HL-60 (cell line): ENCODE measurements around the gene TP53I3.

ENCODE experiments used
- POLR2AphosphoS5 ChIP-seq: IDR thresholded peaks from 2 replicates; pipeline ENCODE4 v1.6.1; 2012; ENCODE audit warnings: low read depth
- TF ChIP-seq, protein P1 (sequence below): IDR thresholded peaks from one replicate; pipeline ENCODE4 v1.5.1; 2011; ENCODE audit warnings: low read length, control low read depth, inconsistent platforms; ENCODE audit not compliant: insufficient read depth

DNA sequence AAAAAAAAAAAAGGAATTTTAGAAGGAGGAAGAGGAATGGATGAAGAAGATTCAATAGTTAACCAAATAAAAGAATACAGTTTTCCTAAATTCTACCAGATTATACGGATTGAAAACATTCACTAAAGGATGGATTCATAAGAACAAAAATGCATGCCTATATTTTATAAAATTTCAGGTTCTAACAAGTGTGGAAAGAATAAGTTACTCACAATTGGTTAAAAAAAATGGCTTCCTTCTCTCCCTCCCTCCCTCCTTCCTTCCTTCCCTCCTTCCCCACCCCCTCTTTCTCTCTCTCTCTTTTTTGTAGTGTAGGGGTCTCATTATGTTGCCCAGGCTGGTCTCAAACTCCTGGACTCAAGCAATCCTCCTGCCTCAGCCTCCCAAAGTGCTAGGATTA lies 1.6 kb upstream of the TP53I3 start:
- TF ChIP-seq, protein P1, sequence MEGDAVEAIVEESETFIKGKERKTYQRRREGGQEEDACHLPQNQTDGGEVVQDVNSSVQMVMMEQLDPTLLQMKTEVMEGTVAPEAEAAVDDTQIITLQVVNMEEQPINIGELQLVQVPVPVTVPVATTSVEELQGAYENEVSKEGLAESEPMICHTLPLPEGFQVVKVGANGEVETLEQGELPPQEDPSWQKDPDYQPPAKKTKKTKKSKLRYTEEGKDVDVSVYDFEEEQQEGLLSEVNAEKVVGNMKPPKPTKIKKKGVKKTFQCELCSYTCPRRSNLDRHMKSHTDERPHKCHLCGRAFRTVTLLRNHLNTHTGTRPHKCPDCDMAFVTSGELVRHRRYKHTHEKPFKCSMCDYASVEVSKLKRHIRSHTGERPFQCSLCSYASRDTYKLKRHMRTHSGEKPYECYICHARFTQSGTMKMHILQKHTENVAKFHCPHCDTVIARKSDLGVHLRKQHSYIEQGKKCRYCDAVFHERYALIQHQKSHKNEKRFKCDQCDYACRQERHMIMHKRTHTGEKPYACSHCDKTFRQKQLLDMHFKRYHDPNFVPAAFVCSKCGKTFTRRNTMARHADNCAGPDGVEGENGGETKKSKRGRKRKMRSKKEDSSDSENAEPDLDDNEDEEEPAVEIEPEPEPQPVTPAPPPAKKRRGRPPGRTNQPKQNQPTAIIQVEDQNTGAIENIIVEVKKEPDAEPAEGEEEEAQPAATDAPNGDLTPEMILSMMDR = no peak
- no peak for TF ChIP-seq POLR2AphosphoS5
